Pancreas (tissue), 10 donors: ENCODE measurements around the gene MYMK. TPM values are rescaled to one million over a fixed set of nuclear protein-coding genes. Genes with fewer than 3 reads are reported as not detected.

Experiments
- ATAC-seq, 4 donors: fragments of 200-7000 bp; cut with Tn5 transposase; one replicate each; pipeline versions ENCODE4 v1.8.0 to v1.9.1; 2020; ENCODE audit warnings: mild to moderate bottlenecking in 4 of 4, moderate library complexity in 4 of 4
- DNase-seq, 6 donors: peaks; one replicate each; pipeline ENCODE4 v3.0.0-alpha.2; 2020
- FAIRE-seq: peaks from 2 replicates; lab custom pipeline; 2012; peaks lifted over from hg19 to GRCh38; lab: Jason Lieb, UNC
- H3K27ac ChIP-seq, 4 donors: fragments of 200-600 bp; sonication (generic); 1 replicate in 3 of 4; 2 replicates in 1 of 4; pipeline versions ENCODE4 v1.5.0 to v1.8.0; 2020
- H3K27me3 ChIP-seq, 4 donors: fragments of 200-600 bp; one replicate each; pipeline ENCODE4 v1.8.0; 2021
- H3K36me3 ChIP-seq, 3 donors: fragments of 200-600 bp; sonication (generic) in 1 of 3; one replicate each; pipeline versions ENCODE4 v1.5.0 to v1.8.0; 2020 to 2021
- H3K4me1 ChIP-seq, 3 donors: fragments of 200-600 bp; one replicate each; pipeline ENCODE4 v1.8.0; 2021
- H3K4me3 ChIP-seq, 4 donors: fragments of 200-600 bp; sonication (generic) in 2 of 4; one replicate each; pipeline versions ENCODE4 v1.5.0 to v1.8.0; 2020 to 2021
- H3K9me3 ChIP-seq, 4 donors: fragments of 200-600 bp; one replicate each; pipeline ENCODE4 v1.8.0; 2021
- CTCF ChIP-seq, 4 donors: fragments of 200-600 bp; sonication (generic) in 3 of 4; IDR thresholded peaks; one replicate each; pipeline versions ENCODE4 v1.5.0 to v1.8.0; 2021; ENCODE audit warnings: antibody characterized with exemption in 4 of 4
- WGBS, 2 donors: extraction: QIAGEN DNeasy Blood & Tissue Kit; methylation state at CpG; one replicate each; pipeline ENCODE4 v1.1.7; 2013; 5-methylcytosine and 5-hydroxymethylcytosine counted together
- intact Hi-C, 3 donors: fragments of 100-400 bp; cut with DNase I; formaldehyde crosslinking; loops; one replicate each; pipeline versions ENCODE4 v1.11.1 to v1.14.2; 2022
- polyA plus RNA-seq, 2 donors: library from polyadenylated mRNA; stranded (reverse); fragments of 200-250 nt; gene quantifications; one replicate each; pipeline ENCODE4 v1.2.3, GENCODE V29; 2013
- total RNA-seq, 6 donors: library from RNA; stranded (reverse); fragmentation: NEBNext Ultra II Directional in 4 of 6; extraction: Animal tissue kit (Norgen Biotek cat#: 25700) in 4 of 6; gene quantifications; one replicate each; pipeline versions ENCODE4 v1.2.1 to v1.2.4, GENCODE V29; 2021 to 2023
- donor health status: healthy with polysubstance abuse.
- donor health status: DM: no; HTN: no; CAD: no; lungs with moderate emphysema.
- donor health status: DM: no; HTN: no; CAD: no.
- donor health status: control.
- donor health status: control.
- donor health status: Bipolar disorder and iron deficiency.
- donor health status: DM: yes; HTN: yes; CAD: no.
- donor health status: DM: no; HTN: no; CAD: no.
- donor health status: DM: no; HTN: no; CAD: no.
- donor health status: DM: yes; HTN: yes; CAD: no.

Gene MYMK
- total and polyA plus RNA-seq, 8 donors, result not detected

DNA sequence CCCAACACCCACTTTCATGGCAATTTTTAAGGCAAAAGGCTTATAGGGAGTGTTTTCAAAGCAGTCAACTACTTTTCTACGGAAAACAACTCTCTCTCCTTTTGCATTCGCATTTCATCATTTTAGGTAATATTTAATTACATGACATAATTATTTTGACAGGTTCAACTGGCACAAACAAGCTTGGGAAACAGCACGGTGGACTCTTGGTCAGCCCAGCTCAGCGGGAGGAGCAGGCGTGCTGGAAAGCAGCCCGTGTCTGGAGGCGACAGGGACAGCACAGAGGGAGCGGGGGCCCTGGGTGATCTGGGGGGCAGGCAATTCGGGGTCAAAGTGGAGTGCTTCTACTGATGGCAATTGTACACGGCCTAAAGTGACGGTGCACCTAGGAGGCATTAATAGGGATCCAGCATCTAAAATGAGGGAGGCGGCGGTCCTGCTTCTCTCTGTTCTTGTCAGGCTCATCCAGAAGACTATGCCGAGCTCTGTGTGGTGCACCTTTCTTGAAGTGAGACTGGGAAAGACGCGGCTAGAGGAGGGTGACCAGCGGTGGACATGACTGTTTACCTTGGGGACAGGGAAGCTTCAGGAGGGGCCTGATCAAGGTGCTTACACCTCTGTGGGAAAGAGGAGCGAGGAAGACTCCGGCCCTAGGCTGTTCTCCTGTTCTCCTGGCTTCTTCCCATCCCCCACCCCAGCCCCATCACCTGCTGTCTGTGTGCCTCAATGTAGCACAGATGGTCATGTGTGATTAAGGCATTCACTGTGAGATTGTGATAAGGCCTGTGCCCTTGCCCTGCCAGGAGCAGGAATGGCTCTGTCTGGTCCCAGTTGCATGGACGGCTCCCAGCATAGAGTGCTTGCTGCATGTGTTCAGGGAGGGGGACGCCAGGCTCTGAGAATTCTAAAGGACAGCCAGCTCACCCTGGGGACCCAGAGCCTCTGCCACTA lies 3.4 kb downstream of the MYMK start:
- ATAC-seq, result peak; percentile 52 to 79 (median 67)
- peak in 3 of 6 donors; percentile 50 to 74 (median 53) for DNase-seq
- no peaks in the 10 kb centered on the region for H3K9me3 ChIP-seq
- H3K27ac ChIP-seq, result peak overlapping the region in 2 of 4 donors; percentile 41 to 58
- H3K4me1 ChIP-seq, result no peaks in the 10 kb centered on the region
- H3K36me3 ChIP-seq, result no peaks in the 10 kb centered on the region
- no peak for FAIRE-seq
- no peak overlapping the region for H3K4me3 ChIP-seq
- no peak for TF ChIP-seq CTCF (IDR thresholded peaks at IDR 0.05)
- no peaks in the 10 kb centered on the region for H3K27me3 ChIP-seq
- 64 to 67% methylated on average over 21 of the region's 21 CpGs for WGBS, 2 donors
- intact Hi-C loops, result no loop called here

GRCh38 chr9:133520121-133520835 lies 4.5 kb downstream of the MYMK start:
- Histone ChIP-seq H3K27ac (peak overlapping the region in 2 of 4 donors; percentile 41 to 58), H3K4me3 (no peak overlapping the region), H3K4me1 (no peaks in the 10 kb centered on the region), H3K27me3 (no peaks in the 10 kb centered on the region), H3K36me3 (no peaks in the 10 kb centered on the region), H3K9me3 (no peaks in the 10 kb centered on the region)
- TF ChIP-seq CTCF (IDR thresholded peaks at IDR 0.05), result no peak
- intact Hi-C loops, result no loop called here
- WGBS, 2 donors, result 73 to 79% methylated on average over 24 of the region's 24 CpGs
- ATAC-seq (no peak), DNase-seq (peak in 3 of 6 donors; percentile 11 to 41 (median 13)), FAIRE-seq (no peak)

DNA sequence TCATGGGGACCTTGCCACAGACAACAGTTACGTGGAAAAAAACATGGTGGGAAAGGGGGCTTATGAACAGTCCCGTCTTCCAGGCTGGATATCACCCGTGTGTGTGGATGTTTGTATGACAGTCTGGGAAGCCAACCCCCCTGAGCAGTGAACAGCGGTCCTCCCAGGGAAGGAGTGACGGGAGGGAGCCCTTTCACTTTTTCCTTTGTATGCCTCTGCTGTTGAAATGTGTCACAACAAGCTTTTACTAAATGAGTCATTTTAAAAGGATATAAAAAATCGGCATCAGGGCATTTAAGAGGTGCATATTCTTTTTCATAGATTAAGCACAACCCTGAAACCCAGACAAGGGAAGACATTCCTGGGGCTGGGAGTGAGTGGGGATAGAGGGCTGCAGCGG lies 5.1 kb downstream of the MYMK start:
- no peak overlapping the region for H3K27ac ChIP-seq
- H3K9me3 ChIP-seq, result no peaks in the 10 kb centered on the region
- FAIRE-seq (no peak), DNase-seq (peak in 1 of 6 donors; percentile 6), ATAC-seq (no peak)
- intact Hi-C loops, result no loop called here
- WGBS, 2 donors, result 63 to 66% methylated on average over 7 of the region's 7 CpGs
- no peak overlapping the region for H3K4me3 ChIP-seq
- H3K36me3 ChIP-seq, result no peaks in the 10 kb centered on the region
- no peaks in the 10 kb centered on the region for H3K27me3 ChIP-seq
- no peak for TF ChIP-seq CTCF (IDR thresholded peaks at IDR 0.05)
- H3K4me1 ChIP-seq, result no peaks in the 10 kb centered on the region

GRCh38 chr9:133518706-133519449 lies 5.9 kb downstream of the MYMK start:
- no peaks in the 10 kb centered on the region for H3K36me3 ChIP-seq
- 78 to 92% methylated on average over 24 to 27 of the region's 27 CpGs for whole genome bisulfite sequencing, 2 donors
- DNase-seq (peak in 2 of 6 donors; percentile 22 to 31), FAIRE-seq (no peak), ATAC-seq (no peak)
- no peak overlapping the region for H3K27ac ChIP-seq
- no peaks in the 10 kb centered on the region for H3K4me1 ChIP-seq
- no peaks in the 10 kb centered on the region for H3K9me3 ChIP-seq
- H3K27me3 ChIP-seq, result no peaks in the 10 kb centered on the region
- H3K4me3 ChIP-seq, result no peak overlapping the region
- intact Hi-C loops, result no loop called here
- no peak for TF ChIP-seq CTCF (IDR thresholded peaks at IDR 0.05)
